ENCODE results near the gene ZWILCH. TPM values are rescaled to one million over a fixed set of nuclear protein-coding genes. Genes with fewer than 3 reads are reported as not detected.
"Not testable (repeated sequence)": the region's sequence is repeated elsewhere in the genome, so short reads cannot be mapped to it uniquely, and the experiment has no call there.

ZWILCH gene
- total RNA-seq, 1 donor from 2014 or later, result 30.9 TPM

DNA sequence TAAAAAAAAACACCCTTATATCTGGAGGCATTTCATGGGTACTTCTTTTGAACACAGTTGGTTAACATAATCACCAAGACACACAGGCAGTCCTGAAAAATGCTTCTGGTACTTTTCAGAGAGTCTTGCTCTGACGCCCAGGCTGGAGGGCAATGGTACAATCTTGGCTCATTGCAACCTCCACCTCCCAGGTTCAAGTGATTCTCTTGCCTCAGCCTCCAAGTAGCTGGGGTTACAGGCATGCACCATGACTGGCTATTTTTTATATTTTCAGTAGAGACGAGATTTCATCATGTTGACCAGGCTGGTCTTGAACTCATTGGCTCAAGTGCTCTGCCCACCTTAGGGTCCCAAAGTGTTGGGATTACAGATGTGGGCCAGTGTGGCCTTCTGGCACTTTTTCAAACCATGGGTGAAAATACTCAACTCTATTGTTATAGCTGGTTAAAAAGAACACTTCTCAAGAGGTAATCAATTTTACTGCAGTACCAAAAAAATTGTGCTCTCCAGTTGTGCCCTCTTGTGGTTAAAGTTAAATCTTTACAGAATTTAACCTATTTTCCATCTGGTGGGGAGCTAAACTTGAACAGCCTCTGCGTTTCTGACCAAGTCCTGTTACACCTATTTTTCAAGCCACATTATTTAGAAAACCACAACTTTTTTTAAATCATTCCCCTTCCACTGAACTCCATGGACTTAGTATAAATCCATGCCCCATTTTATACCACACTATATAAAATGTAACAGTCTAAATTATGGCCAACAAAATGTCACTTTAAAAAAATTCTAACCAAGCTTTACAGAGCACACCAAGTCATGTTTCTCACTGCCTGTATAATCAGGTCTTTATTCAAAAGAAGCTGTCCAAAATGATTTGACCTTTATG lies 6.4 kb upstream of the ZWILCH start:
- peaks cover 43% of the 10 kb centered on the region for H3K4me1 Mint-ChIP-seq
- no peak for DNase-seq (ENCODE audit: low read depth, low spot score)
- no peaks in the 10 kb centered on the region for H3K9me3 Mint-ChIP-seq
- TF ChIP-seq, protein P1, sequence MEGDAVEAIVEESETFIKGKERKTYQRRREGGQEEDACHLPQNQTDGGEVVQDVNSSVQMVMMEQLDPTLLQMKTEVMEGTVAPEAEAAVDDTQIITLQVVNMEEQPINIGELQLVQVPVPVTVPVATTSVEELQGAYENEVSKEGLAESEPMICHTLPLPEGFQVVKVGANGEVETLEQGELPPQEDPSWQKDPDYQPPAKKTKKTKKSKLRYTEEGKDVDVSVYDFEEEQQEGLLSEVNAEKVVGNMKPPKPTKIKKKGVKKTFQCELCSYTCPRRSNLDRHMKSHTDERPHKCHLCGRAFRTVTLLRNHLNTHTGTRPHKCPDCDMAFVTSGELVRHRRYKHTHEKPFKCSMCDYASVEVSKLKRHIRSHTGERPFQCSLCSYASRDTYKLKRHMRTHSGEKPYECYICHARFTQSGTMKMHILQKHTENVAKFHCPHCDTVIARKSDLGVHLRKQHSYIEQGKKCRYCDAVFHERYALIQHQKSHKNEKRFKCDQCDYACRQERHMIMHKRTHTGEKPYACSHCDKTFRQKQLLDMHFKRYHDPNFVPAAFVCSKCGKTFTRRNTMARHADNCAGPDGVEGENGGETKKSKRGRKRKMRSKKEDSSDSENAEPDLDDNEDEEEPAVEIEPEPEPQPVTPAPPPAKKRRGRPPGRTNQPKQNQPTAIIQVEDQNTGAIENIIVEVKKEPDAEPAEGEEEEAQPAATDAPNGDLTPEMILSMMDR (conservative IDR thresholded peaks at IDR 0.05), result peak; percentile 65
- peaks cover 33% of the 10 kb centered on the region for H3K36me3 Mint-ChIP-seq (ENCODE audit: low read depth)
- no peak overlapping the region for H3K27ac Mint-ChIP-seq (ENCODE audit: unreplicated experiment)
- peak overlapping the region; percentile 94 for H3K4me3 Mint-ChIP-seq
- H3K27me3 Mint-ChIP-seq (ENCODE audit: low read depth), result peaks cover 3% of the 10 kb centered on the region

DNA sequence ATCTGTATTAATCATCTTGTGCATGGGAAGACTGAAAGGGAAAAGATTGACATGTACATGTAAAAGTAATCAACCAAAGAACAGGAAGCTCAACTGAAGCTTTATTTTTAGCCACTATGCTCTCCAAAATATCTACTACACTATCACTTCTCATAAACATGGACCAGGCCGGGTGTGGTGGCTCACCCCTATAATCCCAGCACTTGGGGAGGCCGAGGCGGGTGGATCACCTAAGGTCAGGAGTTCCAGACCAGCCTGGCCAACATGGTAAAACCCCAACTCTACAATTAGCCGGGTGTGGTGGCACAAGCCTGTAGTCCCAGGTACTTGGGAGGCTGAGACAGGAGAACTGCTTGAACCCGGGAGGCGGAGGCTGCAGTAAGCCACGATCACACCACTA lies 4.8 kb upstream of the ZWILCH start:
- peaks cover 40% of the 10 kb centered on the region for H3K36me3 Mint-ChIP-seq (ENCODE audit: low read depth)
- H3K27ac Mint-ChIP-seq (ENCODE audit: unreplicated experiment); H3K27me3 Mint-ChIP-seq (ENCODE audit: low read depth); H3K9me3 Mint-ChIP-seq; DNase-seq (ENCODE audit: low read depth, low spot score): not testable (repeated sequence)
- peak overlapping the region; percentile 39 for H3K4me3 Mint-ChIP-seq
- H3K4me1 Mint-ChIP-seq, result peaks cover 50% of the 10 kb centered on the region

DNA sequence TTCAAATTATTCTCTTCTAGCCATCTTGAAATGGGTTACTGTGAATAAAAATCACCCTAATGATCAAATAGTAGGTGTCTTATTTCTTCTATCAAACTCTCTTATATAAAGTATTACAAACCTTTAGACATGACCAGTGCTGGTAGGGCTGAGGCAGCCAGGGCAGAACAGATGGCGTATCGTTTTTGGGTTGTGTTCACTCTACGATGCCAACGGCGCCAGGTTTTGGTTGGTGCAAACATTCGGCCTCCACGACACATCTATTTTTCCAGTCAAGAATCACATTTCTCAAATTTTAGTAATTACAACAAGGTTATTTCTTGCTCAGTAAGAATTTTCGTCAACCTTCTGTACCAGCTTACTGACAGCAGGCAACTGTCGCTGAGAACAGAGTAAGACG lies 2.6 kb upstream of the ZWILCH start:
- Mint-ChIP-seq H3K4me3 (peak overlapping the region; percentile 98), H3K9me3 (no peaks in the 10 kb centered on the region), H3K36me3 (ENCODE audit: low read depth) (peaks cover 37% of the 10 kb centered on the region), H3K27ac (ENCODE audit: unreplicated experiment) (no peak overlapping the region), H3K27me3 (ENCODE audit: low read depth) (no peaks in the 10 kb centered on the region), H3K4me1 (peaks cover 55% of the 10 kb centered on the region)
- TF ChIP-seq, protein P1 (conservative IDR thresholded peaks at IDR 0.05), result no peak
- DNase-seq (ENCODE audit: low read depth, low spot score), result no peak

DNA sequence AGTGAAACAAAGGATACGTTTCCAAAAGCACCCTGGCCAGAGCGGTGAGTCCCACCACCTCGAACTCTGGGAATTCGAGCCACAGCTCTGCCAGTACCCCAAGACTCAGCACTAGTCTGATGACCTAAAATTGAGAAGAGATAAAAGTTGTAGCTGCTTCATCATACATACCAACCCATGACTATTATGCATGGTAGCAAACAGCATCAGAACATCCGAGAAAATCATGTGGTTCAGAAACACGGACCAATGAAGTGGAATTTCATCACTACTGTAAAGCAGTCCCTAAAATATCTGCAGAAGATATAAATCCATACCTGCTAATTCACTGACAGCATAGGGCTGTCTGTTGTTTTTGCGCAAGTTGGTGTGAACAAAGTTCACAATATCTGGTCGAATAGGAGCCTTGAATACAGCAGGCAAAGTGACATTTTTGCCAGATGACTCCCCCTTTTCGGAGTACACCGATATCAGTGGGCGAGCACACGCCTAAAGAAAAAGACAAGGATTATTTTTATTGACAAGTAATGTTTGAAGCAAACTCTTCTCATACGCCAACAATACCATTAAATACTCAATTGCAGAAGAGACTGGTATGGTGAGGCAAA lies 2.0 kb upstream of the ZWILCH start:
- peaks cover 33% of the 10 kb centered on the region for H3K36me3 Mint-ChIP-seq (ENCODE audit: low read depth)
- H3K4me1 Mint-ChIP-seq, result peaks cover 49% of the 10 kb centered on the region
- H3K27me3 Mint-ChIP-seq (ENCODE audit: low read depth); H3K9me3 Mint-ChIP-seq; DNase-seq (ENCODE audit: low read depth, low spot score): not testable (repeated sequence)
- H3K27ac Mint-ChIP-seq (ENCODE audit: unreplicated experiment), result peak overlapping the region; percentile 58
- peak overlapping the region; percentile 98 for H3K4me3 Mint-ChIP-seq

DNA sequence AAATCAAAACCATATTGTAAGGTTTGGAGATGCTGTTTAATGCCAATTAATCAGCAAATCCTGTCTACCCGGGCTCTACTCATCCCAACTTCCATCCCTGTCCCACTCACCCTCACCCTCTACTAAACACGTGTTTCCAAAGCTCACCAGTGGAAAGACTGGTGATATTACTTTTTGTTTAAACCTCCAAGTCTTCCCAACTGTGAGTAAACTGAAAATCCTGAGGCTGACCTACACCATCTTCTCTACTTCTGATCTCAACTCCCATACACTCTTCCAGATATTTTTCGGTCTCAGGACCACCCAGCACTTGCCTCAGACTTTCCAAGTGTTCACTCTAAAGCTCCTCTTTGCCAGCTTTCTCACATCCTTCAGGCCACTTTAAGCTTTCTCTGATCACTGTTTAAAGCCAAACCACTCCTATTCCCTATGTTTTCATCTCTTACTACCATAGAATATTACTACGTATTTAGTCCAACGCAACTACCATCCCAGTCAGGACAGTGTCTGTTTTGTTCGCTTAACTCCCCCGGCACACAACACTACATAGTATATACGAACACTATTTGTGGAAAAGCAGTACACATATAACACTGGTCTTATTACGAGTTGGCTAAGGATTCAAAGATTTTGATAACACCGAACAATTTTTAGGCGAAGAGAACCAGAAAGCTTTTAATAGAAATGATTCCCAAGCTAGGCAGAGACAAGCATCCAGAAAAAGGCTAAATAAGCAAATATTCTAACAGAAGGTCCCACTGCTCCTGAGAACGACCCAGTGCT lies 1.2 kb upstream of the ZWILCH start:
- Mint-ChIP-seq H3K4me3 (peak overlapping the region; percentile 98), H3K36me3 (ENCODE audit: low read depth) (peaks cover 32% of the 10 kb centered on the region), H3K4me1 (peaks cover 47% of the 10 kb centered on the region), H3K9me3 (no peaks in the 10 kb centered on the region), H3K27ac (ENCODE audit: unreplicated experiment) (peak overlapping the region; percentile 100), H3K27me3 (ENCODE audit: low read depth) (no peaks in the 10 kb centered on the region)
- TF ChIP-seq, protein P1 (conservative IDR thresholded peaks at IDR 0.05), result no peak
- DNase-seq (ENCODE audit: low read depth, low spot score), result no peak

DNA sequence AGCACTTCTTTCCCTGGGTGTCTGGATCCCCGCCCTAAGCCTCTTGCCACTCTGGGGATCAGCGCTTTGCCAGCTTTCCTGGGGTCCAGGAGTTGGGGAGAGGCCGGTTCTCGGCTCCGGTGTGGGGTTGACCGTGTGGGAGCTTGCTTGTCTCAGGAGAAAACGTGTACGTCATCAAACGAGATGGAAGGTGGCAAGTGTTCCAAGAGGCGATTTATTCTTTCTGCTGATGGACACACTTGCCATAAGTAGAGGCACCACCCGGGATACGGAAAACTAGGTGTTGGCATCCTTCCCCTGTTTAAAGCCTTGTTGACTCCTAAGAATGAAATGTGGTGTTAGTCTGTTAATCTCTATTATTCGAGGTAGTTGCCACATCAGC lies 295 bp downstream of the ZWILCH start:
- no peak for DNase-seq (ENCODE audit: low read depth, low spot score)
- TF ChIP-seq, protein P1 (conservative IDR thresholded peaks at IDR 0.05), result no peak
- Mint-ChIP-seq H3K4me3 (peak overlapping the region; percentile 98), H3K27ac (ENCODE audit: unreplicated experiment) (peak overlapping the region; percentile 100), H3K9me3 (no peaks in the 10 kb centered on the region), H3K27me3 (ENCODE audit: low read depth) (no peaks in the 10 kb centered on the region), H3K36me3 (ENCODE audit: low read depth) (peaks cover 22% of the 10 kb centered on the region), H3K4me1 (peaks cover 42% of the 10 kb centered on the region)

Measured in neural crest cell (in vitro differentiated cells).